Vagina (tissue), 2 donors: ENCODE results near the gene SARS1.

ENCODE experiments used
- POLR2A ChIP-seq, 2 donors: fragments of 450-650 bp; IDR thresholded peaks; one replicate each; pipeline ENCODE4 v1.6.1; 2017; ENCODE audit warnings: antibody characterized with exemption in 2 of 2, mild to moderate bottlenecking in 2 of 2, moderate library complexity in 2 of 2
- POLR2AphosphoS5 ChIP-seq, 2 donors: sonication (generic); formaldehyde crosslinking; IDR thresholded peaks; one replicate each; pipeline ENCODE4 v1.9.0; 2017; ENCODE audit warnings: antibody characterized with exemption in 2 of 2, mild to moderate bottlenecking in 2 of 2, low read depth in 1 of 2; ENCODE audit not compliant: insufficient read depth in 1 of 2

DNA sequence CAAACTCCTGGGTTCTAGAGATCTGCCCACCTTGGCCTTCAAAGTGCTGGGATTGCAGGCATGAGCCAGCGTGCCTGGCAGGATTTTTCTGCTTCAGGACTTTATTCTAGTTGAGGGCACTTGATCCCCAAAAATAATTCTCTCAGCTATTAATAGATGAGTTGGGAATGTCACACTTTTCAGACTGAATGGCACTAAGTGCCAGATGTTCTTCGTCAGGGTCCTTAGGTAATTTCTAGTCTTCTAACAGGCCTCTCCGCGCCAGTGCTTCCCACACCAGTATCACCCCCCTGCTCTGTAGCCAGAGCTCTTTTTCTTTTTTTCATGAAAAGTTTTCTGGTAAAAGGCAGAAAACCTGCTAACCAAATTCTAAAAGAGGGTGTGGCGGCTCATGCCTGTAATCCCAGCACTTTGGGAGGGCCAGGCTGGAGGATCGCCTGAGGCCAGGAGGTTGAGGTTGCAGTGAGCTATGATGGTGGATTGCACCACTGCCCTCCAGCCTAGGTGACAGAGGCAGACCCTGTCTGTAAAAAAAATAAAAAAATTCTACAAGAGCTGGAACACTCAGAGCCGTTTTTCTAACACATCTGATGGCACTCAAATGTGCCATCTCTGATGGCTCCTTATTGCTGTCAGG, 6.1 kb upstream of the SARS1 start:
- TF ChIP-seq POLR2AphosphoS5 (IDR thresholded peaks at IDR 0.05; ENCODE audit: insufficient read depth in 1 of 2, low read depth in 1 of 2) (no peak), POLR2A (IDR thresholded peaks at IDR 0.05) (no peak)
